ENCODE data around the gene SERPINI1.

- TF ChIP-seq RNF2 (IDR thresholded peaks at IDR 0.05; ENCODE audit: borderline replicate concordance, low read depth, low read length, missing control alignments, poor library complexity, severe bottlenecking): no peak
- no peak for TF ChIP-seq POLR2A (IDR thresholded peaks at IDR 0.05; ENCODE audit: control extremely low read depth in 1 of 2, low read depth in 2 of 2, low read length in 2 of 2)
- TF ChIP-seq SUZ12 (IDR thresholded peaks at IDR 0.05; ENCODE audit: low read length): no peak
- TF ChIP-seq CTCF (IDR thresholded peaks at IDR 0.05; ENCODE audit: control extremely low read depth in 1 of 3, insufficient read depth in 1 of 3, low read depth in 1 of 3, low read length in 3 of 3): no peak
Observed at GRCh38 chr3:167874671-167875372, 139.3 kb downstream of the SERPINI1 start.

All from H1 (cell line).